ENCODE data around the gene ESR2.
"Not testable (repeated sequence)": the region's sequence is repeated elsewhere in the genome, so short reads cannot be mapped to it uniquely, and the experiment has no call there.

ESR2 gene

GRCh38 chr14:64037869-64038745, 256.1 kb downstream of the ESR2 start:
- DNase-seq (ENCODE audit: low spot score): not testable (repeated sequence)

GRCh38 chr14:64035143-64035542, 259.0 kb downstream of the ESR2 start:
- DNase-seq (ENCODE audit: low spot score): no peak

Measured in activated CD4-positive, alpha-beta T cell treated with anti-CD3 and anti-CD28 coated beads, Interleukin-2, Interleukin-4, amounts not matched to agents 100 ng/mL and 50 ng/mL, durations not matched to agents 16 hours and 8 hours (primary cell).